ENCODE results near the gene CEP85L. TPM values are rescaled to one million over a fixed set of nuclear protein-coding genes. Genes with fewer than 3 reads are reported as not detected.
A peak's percentile ranks its signal among the peaks of the same experiment; 100 is the strongest.

The CEP85L gene
- total and polyA plus RNA-seq, 2 experiments from 2014 or later = 9.1 to 10.1 TPM

GRCh38 chr6:118652051-118652615, 742 bp upstream of the CEP85L start (continued):
- no peak for TF ChIP-seq ZNF462 (CRISPR knock-in tag; IDR thresholded peaks at IDR 0.05)
- no peak for TF ChIP-seq STAT1 (IDR thresholded peaks at IDR 0.05; ENCODE audit: unreplicated experiment)
- no peak for TF ChIP-seq CREB1 (CRISPR knock-in tag; IDR thresholded peaks at IDR 0.05; ENCODE audit: low read depth)
- no peak for TF ChIP-seq ZNF331 (CRISPR knock-in tag; IDR thresholded peaks at IDR 0.05; ENCODE audit: low read depth)
- no peak for TF ChIP-seq EZH2 (IDR thresholded peaks at IDR 0.05; ENCODE audit: low read depth, unreplicated experiment)
- no peak for TF ChIP-seq POLR2AphosphoS5 (IDR thresholded peaks at IDR 0.05; ENCODE audit: low read depth)
- TF ChIP-seq EZH2phosphoT487 (IDR thresholded peaks at IDR 0.05; ENCODE audit: unreplicated experiment) = no peak
- TF ChIP-seq NANOG (IDR thresholded peaks at IDR 0.05; ENCODE audit: borderline replicate concordance) = no peak

- peak overlapping the region; percentile 85 for H3K4me3 Mint-ChIP-seq
- Histone ChIP-seq H3K4me3 (peak overlapping the region; percentile 77), H2AFZ (peak overlapping the region; percentile 77), H3K79me2 (replicated peaks; ENCODE audit: insufficient read depth) (peaks cover 35% of the 10 kb centered on the region), H4K20me1 (replicated peaks; ENCODE audit: insufficient read depth) (no peaks in the 10 kb centered on the region), H3K36me3 (ENCODE audit: insufficient read depth) (no peaks in the 10 kb centered on the region), H3K4me1 (ENCODE audit: insufficient read depth) (peaks cover 27% of the 10 kb centered on the region), H3K27ac (ENCODE audit: low read depth) (peak overlapping the region; percentile 89), H3F3A (replicated peaks; ENCODE audit: low read depth) (peaks cover 4% of the 10 kb centered on the region; the same call in 1 of the 2 replicates), H3K9me2 (ENCODE audit: insufficient read depth) (no peaks in the 10 kb centered on the region; the same call in 1 of the 2 replicates), H3K4me2 (peak overlapping the region; percentile 88), H3K27me3 (ENCODE audit: insufficient read depth) (0 out of 2 replicates have a peak, but pooled peaks cover 2% of the 10 kb centered on the region)
- ATAC-seq (peak; percentile 47), DNase-seq (ENCODE audit: low spot score) (peak; percentile 74)
- H3K27me3 Mint-ChIP-seq (ENCODE audit: insufficient read depth, low read depth, poor library complexity) = no peaks in the 10 kb centered on the region
- H3K9me3 Mint-ChIP-seq = no peaks in the 10 kb centered on the region; the same call in 2 of the 3 replicates
- no peaks in the 10 kb centered on the region for H3K36me3 Mint-ChIP-seq (ENCODE audit: low read depth)
- peaks cover 18% of the 10 kb centered on the region for H3K4me1 Mint-ChIP-seq
- H3K27ac Mint-ChIP-seq = no peak overlapping the region
- no peak for TF ChIP-seq ETS1 (IDR thresholded peaks at IDR 0.05)
- no peak for TF ChIP-seq NANOG (IDR thresholded peaks at IDR 0.05; ENCODE audit: borderline replicate concordance)
- no peak for TF ChIP-seq CREB1 (CRISPR knock-in tag; IDR thresholded peaks at IDR 0.05; ENCODE audit: low read depth)
- TF ChIP-seq POLR2AphosphoS5 (IDR thresholded peaks at IDR 0.05; ENCODE audit: low read depth) = peak; percentile 35; the same call in 1 of the 2 replicates
These were observed 659 bp downstream of the CEP85L start for GRCh38 chr6:118650582-118651281.
